GM10847 (cell line): ENCODE data around the gene HNRNPA3.

ENCODE experiments used
- POLR2A ChIP-seq: IDR thresholded peaks from 2 replicates; pipeline ENCODE4 v1.6.1; 2011; ENCODE audit not compliant: insufficient read length; ENCODE audit errors: extremely low read depth

Gene HNRNPA3

DNA sequence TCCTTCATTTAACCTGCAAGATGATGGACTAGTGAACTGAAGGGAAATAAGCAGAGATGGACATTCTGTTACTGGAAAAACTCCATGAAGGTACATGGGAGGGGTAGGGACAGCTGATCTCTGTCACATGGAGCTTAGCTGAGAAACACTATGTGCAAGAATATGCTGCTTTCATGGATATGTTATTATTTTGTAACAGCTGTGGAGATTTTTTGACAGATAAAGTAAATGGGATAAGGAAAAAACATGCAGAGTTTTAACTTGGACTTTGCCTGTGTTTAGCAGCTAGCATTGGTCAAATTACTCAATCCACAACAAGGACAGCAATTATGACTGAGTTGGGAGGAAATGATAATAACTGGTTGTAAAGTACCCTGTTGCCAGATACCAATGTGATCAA is 28.7 kb upstream of the HNRNPA3 start:
- no peak for TF ChIP-seq POLR2A

DNA sequence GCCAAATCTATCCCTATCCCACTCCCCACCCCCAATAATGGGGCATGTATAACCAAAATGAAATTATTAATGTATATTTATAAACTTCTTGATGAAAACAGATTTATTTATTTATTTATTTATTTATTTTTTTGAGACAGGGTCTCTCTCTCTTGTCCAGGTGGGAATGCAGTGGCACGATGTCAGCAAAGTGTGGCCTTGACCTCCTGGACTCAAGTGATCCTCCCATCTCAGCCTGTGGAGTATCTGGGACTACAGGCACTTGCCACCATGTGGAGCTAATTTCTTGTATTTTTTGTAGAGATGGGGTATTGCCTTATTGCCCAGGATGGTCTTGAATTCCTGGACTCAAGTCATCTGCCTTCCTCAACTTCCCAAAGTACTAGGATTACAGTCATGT is 28.0 kb upstream of the HNRNPA3 start:
- no peak for TF ChIP-seq POLR2A

DNA sequence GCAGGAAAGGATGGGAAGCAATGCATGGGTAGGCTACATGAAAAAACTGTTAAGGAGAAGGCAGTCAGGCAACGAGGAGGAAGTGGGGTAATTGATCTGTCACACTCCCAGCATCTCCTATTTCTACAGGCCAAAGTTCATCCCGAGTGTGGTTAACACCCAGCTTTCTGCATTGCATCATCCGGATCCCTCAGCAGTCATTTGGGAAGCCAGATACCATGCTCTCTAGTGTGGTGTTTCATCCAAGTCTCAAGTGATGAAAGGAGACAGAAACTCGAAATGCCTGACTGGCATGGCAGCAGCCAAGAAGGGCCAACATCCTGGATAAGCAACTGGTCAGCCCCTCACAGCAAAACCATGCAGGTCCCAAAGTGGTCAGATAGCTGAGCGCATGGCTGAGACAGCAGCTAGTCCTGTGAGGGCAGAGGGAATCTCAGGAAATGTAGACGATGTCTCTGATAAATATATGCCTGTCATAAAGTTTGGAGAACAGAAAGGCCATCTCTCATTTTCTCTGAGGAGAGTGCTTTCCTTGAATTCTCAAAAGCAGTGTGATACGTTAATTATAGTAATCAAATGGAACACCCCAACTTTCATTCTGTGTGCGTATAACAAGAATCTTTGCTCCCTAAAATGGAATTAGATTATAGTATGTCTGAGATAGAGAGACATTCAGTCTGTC is 24.8 kb upstream of the HNRNPA3 start:
- TF ChIP-seq POLR2A: no peak

DNA sequence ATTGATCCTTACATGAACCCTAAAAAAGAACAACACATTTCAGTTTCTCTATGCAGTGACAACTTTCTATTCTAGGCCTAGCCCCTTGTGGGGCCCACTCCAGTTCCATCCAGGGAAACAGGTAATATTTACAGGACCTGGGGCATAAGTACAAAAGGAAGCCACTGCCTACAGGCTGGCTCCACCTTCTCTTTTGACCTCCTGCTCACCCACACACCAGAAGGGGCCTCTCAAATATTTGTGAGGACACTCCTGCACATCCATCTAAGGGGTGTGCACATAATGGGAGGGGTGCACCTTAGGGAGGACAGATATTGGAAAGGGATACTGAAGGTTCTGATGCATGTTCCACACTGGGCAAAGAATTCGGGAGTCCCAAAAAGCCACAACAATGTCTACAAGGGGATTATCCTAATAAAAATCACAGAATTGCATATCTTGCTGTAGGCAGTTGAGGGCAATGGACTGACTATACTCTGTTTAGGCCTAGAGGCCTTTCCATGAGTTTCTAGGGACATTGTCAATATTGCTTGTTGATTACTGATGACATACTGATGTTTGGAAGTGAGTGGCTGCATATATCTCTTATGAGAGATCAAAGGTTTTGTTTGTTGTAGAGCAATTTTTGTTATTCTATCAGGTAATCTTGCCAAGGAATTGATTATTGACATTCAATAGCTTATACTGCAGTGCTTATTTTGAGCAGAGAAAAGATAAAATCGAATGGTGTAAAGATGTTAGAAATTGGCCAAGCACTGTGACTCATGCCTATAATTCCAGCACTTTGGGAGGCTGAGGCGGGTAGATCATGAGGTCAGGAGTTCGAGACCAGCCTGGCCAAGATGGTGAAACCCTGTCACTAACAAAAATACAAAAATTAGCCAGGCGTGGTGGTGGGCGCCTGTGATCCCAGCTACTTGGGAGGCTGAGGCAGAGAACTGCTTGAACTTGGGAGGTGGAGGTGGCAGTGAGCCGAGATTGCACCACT is 23.8 kb upstream of the HNRNPA3 start:
- TF ChIP-seq POLR2A: no peak

DNA sequence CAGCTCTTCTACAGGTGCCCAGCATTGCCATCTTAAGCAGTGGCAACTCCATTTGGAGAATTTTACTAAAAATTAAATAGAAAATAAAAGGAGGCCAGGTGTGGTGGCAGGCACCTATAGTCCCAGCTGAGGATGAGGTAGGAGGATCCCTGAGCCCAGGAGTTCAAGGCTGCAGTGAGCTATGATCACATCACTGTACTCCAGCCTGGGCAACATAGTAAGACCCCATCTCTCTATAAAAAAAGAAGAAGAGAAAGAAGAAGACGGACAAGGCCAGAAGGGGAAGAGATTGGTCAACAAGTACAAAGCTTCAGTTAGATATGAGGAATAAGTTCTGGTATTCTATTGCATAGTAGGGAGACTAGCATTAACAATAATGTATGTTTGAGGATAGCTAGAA is 21.7 kb upstream of the HNRNPA3 start:
- no peak for TF ChIP-seq POLR2A

DNA sequence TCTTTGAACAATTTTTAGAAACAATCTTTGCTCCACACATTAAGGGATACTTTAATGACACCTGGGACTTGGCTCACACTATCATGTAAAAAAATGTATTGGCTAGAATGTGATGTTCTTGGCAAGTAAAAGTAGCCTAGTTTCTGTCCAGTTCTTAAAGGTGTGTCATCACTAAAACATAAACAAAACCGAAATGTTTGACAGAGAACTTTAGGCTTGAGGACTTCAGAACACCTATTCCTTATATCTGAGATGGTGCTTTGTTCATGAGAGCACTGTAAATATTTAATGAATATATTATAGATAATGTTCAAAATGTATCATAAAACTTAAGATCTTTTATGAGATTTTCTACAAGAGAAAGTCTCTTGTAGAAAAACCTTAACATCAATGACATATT is 19.8 kb upstream of the HNRNPA3 start:
- no peak for TF ChIP-seq POLR2A

DNA sequence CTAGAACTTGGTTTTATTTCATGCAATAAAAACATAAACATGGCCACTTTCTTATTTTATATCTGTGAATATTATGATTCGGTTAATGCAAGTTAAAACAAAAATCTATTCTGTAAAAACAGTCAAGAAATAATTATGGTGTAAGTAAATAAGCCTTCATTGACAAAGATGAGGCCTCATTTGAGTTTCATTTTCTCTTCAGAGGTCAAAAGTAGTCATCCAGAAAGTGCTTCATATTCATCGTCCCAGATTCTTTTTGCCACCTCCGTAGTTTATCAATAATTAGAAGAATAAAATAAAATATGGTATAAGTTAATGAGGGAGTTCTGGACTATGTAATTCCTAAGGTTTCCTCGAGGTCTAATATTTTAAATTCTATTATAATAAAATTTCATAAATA is 19.4 kb upstream of the HNRNPA3 start:
- no peak for TF ChIP-seq POLR2A

DNA sequence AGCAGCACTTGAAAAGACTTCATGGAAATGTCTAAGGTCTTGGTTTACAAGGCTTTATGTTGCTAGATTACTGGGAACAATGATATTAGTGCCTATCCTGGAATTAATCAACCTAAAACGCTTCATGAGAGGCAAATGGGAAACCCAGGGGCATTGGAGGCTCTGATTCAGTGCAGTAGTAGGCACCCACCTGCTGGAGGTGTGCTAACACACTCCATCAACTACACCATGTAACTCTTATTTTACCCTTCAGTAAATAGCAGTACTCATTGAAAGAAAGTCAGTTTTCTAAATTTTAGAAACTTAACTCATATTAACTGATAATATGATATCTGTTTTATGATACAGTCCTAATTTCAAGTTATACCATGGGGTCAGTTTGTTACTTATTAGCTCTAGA is 17.4 kb upstream of the HNRNPA3 start:
- no peak for TF ChIP-seq POLR2A

DNA sequence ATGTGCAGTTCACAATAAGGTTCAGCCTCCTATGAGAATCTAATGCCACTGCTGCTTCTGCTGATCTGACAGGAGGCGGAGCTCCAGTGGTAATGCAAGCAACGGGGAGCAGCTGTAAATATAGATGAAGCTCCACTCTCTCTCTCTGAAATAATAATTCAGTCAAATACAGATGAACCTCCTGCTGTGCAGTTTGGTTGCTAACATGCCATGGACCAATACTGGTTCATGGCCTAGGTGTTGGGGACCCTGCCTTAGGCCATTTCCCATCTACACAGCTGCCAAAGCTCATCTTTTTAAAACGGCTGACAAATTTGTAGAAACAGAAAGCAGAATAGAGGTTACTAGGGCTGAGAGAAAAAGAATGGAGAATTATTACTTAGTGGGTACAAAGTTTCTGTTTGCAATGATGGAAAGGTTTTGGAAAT is 10.7 kb upstream of the HNRNPA3 start:
- TF ChIP-seq POLR2A: no peak

DNA sequence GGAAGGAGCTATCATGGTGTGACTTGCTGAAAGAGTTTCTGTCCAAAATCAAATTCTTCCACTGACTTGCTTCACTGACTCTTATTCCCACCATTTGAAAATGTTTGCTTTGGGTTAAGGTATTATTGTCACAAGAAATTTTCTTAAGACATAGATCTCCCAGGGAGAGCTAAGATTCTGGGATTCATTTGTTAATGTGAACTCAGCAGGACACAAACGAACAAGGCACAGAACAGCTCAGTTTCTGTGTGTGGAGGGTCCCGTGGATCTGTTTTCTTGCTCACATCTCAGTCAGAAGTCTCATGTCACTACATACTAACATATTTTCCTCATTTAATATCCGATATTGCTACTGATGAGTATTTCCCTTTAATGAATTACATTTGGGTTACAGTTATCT is 8.2 kb upstream of the HNRNPA3 start:
- TF ChIP-seq POLR2A: no peak

DNA sequence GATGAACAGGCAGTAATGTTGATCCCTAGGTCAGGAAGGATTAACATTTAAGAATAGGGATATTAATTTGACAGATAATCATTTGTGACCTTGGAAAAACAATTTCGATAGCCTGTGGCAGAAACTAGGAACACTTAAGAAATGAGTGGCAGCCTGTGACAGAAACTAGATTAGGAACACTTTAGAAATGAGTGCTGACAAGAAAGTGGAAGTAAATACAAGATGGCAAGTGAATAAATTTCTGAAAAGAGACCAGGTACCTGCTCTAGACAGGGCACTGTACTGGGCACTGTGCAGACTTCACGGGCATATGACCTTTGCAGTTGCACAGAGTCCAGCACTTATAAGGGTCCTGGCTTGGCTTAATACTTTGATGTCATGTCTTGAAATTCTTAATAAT is 5.5 kb upstream of the HNRNPA3 start:
- TF ChIP-seq POLR2A: no peak

DNA sequence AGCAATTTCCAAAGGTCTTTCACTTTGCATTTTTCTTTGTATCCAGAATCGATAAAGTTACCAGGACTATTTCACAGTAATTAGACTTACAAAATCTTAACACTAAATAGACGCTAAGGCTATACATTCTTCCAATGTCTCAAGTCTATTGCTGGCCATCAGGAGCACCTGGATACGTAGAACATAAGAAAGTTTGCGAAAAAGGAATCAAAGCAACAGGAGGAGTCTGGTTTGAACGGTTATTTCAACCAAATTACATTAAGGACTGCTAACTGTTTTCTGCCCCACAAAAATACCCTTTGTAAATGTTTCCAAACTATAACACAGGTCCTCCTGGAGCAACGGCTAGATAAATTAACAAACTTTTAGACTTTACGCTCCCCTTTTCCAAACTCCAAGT is 1.4 kb upstream of the HNRNPA3 start:
- no peak for TF ChIP-seq POLR2A

DNA sequence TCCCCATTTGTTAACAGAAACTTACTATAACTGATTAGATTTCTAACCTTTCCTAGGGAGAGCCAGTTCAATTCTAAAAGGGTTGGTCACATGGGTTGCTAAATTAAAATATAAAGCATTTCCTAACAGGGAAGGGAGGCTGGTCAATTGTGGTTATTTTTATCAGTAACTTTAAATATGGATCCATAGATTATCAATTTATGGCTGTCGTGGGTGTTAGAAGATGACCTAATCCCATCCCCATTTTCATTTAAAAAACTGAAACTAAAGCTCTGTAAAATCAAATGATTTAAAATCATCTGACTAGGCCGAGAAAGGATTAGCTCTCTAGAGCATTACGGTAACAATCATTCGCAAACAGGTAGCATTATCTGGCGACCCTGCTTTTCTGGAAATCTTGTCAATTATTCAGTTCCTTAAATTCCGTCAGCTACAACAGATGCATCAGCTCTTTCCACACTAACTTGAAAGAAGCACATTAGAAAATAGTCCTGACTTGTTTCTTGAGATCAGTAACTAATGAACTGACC is 953 bp upstream of the HNRNPA3 start:
- no peak for TF ChIP-seq POLR2A

DNA sequence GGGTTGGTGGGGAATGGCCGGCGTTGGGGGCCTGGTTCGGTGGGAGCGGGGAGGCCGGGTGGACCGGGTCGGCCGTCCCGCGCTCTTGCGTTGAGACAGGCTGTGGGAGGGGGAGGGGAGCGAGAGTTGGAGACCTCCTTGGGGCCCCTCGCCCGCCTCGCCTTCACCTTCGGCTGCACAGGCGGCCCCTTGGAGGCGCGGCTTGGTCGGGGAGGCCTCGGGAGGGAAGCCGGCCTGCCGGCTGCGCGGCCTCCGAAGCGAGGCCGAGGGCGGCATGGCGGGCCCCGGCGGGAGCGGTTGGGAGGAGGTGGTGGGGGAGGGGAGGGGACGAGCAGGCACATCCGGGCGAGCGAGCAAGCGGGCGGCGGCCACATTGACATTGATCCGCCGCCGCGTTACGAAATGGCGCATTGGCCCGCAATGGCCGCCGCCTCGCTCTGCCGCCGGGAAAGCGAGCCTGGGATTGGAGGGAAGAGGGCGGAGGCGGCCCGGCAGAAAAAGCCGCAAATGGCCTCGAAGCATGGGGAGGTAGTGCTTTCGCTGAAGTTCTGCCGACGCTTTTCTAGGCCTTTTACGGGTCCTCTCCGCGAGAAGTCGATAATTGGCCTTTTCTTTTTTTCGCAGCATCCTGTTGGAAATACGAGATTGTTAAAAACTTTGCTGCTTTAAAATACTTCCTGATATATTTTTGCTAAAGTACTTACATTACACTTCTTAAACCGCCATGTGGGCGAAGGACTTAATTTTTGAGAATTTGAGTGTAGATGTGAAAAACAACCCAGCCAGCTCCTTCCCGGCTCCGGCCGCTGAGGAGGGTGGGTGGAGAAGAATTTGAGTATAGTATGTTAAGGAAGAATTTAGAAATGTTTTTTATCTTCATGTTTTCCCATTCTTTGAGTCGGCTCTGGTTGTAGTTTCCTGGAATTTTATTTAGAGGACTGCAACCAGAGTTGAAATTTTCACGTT is 580 bp downstream of the HNRNPA3 start:
- TF ChIP-seq POLR2A: peak; percentile 23

DNA sequence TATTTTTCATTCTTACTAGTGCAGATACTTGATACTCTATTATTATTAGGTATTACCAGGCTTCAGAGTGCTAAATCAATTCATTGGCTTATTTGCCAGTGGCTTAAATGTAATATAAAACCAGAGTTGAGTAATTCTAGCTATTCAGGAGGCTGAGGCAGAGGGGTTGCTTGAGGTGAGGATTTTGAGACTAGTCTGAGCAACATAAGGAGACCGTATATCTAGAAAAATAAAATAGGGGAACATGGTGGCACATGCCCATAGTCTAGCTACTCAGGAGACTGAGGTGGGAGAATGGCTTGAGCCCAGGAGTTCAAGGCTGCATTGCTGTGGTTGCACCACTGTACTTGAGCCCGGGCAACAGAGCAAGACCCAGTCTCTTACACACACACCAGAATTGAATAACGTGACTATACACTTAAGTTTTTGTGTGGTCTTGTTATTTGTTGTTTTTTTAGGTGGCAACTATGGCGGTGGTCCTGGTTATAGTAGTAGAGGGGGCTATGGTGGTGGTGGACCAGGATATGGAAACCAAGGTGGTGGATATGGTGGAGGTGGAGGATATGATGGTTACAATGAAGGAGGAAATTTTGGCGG is 4.8 kb downstream of the HNRNPA3 start:
- no peak for TF ChIP-seq POLR2A

DNA sequence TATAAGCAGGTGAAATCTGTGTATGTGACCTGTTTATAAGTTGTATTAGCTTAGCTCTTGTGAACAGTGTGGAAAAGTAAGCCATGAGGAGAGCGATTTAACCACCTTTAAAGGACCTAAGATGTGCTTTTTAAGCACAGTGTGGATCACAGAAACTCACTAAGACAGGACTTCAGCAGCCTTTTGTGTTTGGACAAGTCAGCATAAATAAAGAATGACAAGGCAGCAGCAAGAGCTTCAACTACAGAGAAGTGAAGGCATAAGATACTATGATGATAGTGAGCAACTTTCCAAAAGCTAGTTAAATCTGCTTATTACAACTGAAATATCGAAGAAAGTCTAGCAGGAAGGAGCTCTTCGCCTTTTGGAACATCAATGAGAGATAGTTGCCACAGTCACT is 8.9 kb downstream of the HNRNPA3 start:
- no peak for TF ChIP-seq POLR2A
